ENCODE data around the gene SOS1. TPM values are rescaled to one million over a fixed set of nuclear protein-coding genes. Genes with fewer than 3 reads are reported as not detected.

Gene SOS1
- total RNA-seq, 2 donors from 2014 or later, result 13.7 to 67.6 TPM

DNA sequence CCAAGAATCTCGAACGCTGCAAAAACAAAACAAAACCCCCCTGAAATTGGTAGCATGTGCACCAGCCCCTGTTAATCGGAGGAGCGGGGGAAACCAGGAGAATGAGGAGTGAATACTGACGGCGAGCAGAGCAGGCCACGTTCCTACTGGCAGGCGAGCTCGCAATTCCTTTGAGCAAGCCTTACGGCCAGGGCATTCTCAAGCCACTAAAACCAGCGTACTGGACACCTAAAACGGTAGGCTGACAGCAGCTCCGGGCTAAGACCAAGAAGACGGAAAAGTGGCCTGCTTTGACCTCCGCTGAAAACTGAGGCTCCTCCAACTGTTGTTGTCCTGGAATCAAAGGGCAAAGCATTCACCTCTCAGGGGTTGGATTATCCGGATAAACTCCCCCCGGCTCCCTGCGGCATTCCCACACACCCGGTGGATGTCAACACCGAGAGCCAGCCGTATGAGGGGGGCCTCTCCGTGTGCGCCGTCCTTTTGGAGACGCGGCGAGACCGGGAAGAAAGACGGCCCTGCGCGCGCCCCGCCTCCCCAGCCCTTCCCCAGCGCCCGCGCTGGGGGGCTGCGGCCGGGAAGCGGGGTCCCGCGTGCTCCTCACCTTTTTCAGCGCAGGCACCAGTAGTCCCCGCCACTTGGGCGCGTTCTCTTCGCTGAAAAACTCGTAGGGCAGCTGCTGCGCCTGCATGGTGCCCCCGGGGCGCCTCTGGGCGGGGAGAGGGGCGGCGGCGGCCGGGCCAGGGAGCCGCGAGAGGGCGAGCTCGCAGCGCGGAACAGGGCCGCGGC is 925 bp downstream of the SOS1 start:
- Histone ChIP-seq H3K36me3 (replicated peaks in 1 of 2; ENCODE audit: insufficient read depth in 1 of 2, low read depth in 2 of 2) (no peaks in the 10 kb centered on the region), H3K4me1 (peaks cover 48% of the 10 kb centered on the region), H3K27me3 (no peaks in the 10 kb centered on the region), H3K4me3 (peak overlapping the region; percentile 82 to 86), H3K27ac (peak overlapping the region; percentile 96 to 97 (median 97)), H3K9me3 (no peaks in the 10 kb centered on the region)
- TF ChIP-seq POLR2A (IDR thresholded peaks at IDR 0.05) (peak in 2 of 3 donors; percentile 28 to 38), CTCF (IDR thresholded peaks at IDR 0.05) (peak in 6 of 7 experiments; percentile 8 to 50 (median 17))
- ATAC-seq, result peak; percentile 47
- DNase-seq, result peak; percentile 48 to 65 (median 54)
- intact Hi-C loops (cut with DNase I), result loop anchor here (10.0 kb wide), 1 partner anchor 105 kb away; no protein-coding TSS in a partner anchor
- 0% methylated on average over 30 to 42 of the region's 63 CpGs for WGBS, 2 donors

DNA sequence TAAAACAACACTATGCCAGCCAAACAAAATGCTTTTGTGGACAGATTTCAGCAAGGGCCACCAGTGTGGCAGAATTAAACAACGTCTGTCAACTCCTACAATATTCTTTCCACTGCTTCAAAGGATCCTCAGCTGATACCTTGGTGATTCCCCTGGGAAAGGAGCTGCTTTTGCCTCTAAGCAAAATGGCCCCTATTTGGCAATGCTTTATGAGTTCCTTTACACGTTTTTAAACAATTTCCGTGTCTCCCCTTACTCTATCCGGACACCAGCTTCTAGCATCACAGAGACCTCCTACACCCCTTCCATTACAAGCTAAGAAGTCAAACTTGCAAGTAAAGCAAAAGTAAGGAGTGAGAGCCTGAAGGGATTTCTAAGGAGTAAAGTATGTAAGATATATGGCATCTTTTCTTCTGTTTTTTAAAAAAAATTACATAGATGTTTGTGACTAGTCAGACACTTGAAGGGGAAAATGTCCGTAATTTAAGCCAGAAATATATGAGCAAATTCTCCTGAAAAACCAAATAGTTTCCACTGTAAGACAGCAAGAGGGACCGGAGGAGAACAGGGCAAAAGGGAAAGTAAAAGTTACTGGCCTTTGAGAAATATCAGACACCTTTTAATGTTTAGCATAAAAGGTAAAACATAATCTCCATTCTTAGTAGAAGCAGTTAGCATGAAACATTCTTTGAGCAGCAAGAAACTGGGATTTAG is 1.9 kb downstream of the SOS1 start:
- WGBS, 2 donors, result 9 to 10% methylated on average over 6 of the region's 6 CpGs

GRCh38 chr2:39115556-39115955 is 5.3 kb downstream of the SOS1 start:
- ATAC-seq, result no peak

More for the DNA sequence above, 1.9 kb downstream of the SOS1 start:
- Histone ChIP-seq H3K4me3 (peak overlapping the region in 1 of 2 donors; percentile 86), H3K36me3 (replicated peaks in 1 of 2; ENCODE audit: insufficient read depth in 1 of 2, low read depth in 2 of 2) (no peaks in the 10 kb centered on the region), H3K9me3 (no peaks in the 10 kb centered on the region), H3K4me1 (peaks cover 47% of the 10 kb centered on the region), H3K27me3 (no peaks in the 10 kb centered on the region), H3K27ac (peak overlapping the region in 3 of 4 donors; percentile 96 to 97 (median 97))
- DNase-seq (no peak), ATAC-seq (no peak)
- intact Hi-C loops (cut with DNase I), result no loop called here
- no peak for TF ChIP-seq POLR2A (IDR thresholded peaks at IDR 0.05)
- TF ChIP-seq CTCF (IDR thresholded peaks at IDR 0.05), result no peak

DNA sequence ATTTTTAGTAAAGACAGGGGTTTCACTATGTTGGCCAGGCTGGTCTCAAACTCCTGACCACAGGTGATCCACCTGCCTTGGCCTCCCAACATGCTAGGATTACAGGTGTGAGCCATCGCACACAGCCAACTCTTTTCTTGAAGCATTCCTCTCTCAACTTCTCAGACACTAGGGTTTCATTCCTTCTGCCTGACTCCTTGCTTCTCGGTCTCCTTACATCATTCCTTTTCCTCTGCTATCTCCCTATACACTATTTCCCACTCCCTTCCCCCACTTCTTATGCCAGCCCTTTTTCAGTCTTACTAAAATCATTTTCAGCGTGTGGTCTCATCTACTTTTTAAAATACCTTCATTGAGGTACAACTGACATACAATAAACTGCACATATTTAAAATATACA is 6.1 kb downstream of the SOS1 start:
- Histone ChIP-seq H3K4me1 (peaks cover 22% of the 10 kb centered on the region), H3K4me3 (no peak overlapping the region), H3K27ac (no peak overlapping the region), H3K9me3 (no peaks in the 10 kb centered on the region), H3K36me3 (replicated peaks in 1 of 2; ENCODE audit: insufficient read depth in 1 of 2, low read depth in 2 of 2) (no peaks in the 10 kb centered on the region), H3K27me3 (no peaks in the 10 kb centered on the region)
- intact Hi-C loops (cut with DNase I), result no loop called here
- ATAC-seq (no peak), DNase-seq (no peak)
- TF ChIP-seq POLR2A (IDR thresholded peaks at IDR 0.05) (no peak), CTCF (IDR thresholded peaks at IDR 0.05) (no peak)
- WGBS, 2 donors, result 89 to 97% methylated on average over 3 of the region's 3 CpGs

More at GRCh38 chr2:39115556-39115955, 5.3 kb downstream of the SOS1 start:
- intact Hi-C loops (cut with DNase I), result no loop called here
- no peak for DNase-seq
- no peak overlapping the region for H3K4me3 ChIP-seq
- WGBS, 2 donors, result 85 to 86% methylated on average over 1 of the region's 1 CpG
- no peak overlapping the region for H3K27ac ChIP-seq
- peaks cover 22% of the 10 kb centered on the region for H3K4me1 ChIP-seq
- no peaks in the 10 kb centered on the region for H3K9me3 ChIP-seq
- no peak for TF ChIP-seq POLR2A (IDR thresholded peaks at IDR 0.05)
- no peak for TF ChIP-seq CTCF (IDR thresholded peaks at IDR 0.05)
- H3K36me3 ChIP-seq (replicated peaks in 1 of 2; ENCODE audit: insufficient read depth in 1 of 2, low read depth in 2 of 2), result no peaks in the 10 kb centered on the region
- no peaks in the 10 kb centered on the region for H3K27me3 ChIP-seq
